Left ventricle myocardium inferior (tissue), 1 donor: ENCODE data around the gene TYW5. TPM values are rescaled to one million over a fixed set of nuclear protein-coding genes. Genes with fewer than 3 reads are reported as not detected.
"Not testable (repeated sequence)": the region's sequence is repeated elsewhere in the genome, so short reads cannot be mapped to it uniquely, and the experiment has no call there.

Source experiments
- DNase-seq: peaks from one replicate; pipeline ENCODE4 v3.0.0-alpha.2; 2020
- H3K27ac ChIP-seq: fragments of 200-600 bp; replicated peaks from 2 replicates; pipeline ENCODE4 v1.8.0; 2021
- H3K27me3 ChIP-seq: fragments of 200-600 bp; 2 replicates; pipeline ENCODE4 v1.8.0; 2021; ENCODE audit warnings: low read depth
- H3K36me3 ChIP-seq: fragments of 200-600 bp; 2 replicates; pipeline ENCODE4 v1.8.0; 2021
- H3K4me1 ChIP-seq: fragments of 200-600 bp; 2 replicates; pipeline ENCODE4 v1.8.0; 2021
- H3K4me3 ChIP-seq: fragments of 200-600 bp; 2 replicates; pipeline ENCODE4 v1.8.0; 2021; ENCODE audit warnings: mild to moderate bottlenecking, moderate library complexity
- H3K9me3 ChIP-seq: fragments of 200-600 bp; replicated peaks from 2 replicates; pipeline ENCODE4 v1.8.0; 2021
- intact Hi-C: fragments of 100-400 bp; cut with micrococcal nuclease; formaldehyde crosslinking; loops from one replicate; pipeline ENCODE4 v1.11.0; 2022
- total RNA-seq: library from RNA; stranded (reverse); fragmentation: NEBNext Ultra II Directional; extraction: Animal tissue kit (Norgen Biotek cat#: 25700); gene quantifications from one replicate; pipeline ENCODE4 v1.2.1, GENCODE V29; 2021
- TF ChIP-seq, protein P1 (sequence below): fragments of 200-600 bp; IDR thresholded peaks from 2 replicates; pipeline ENCODE4 v1.8.0; 2021; ENCODE audit warnings: antibody characterized with exemption, mild to moderate bottlenecking, borderline replicate concordance
- donor health status: DM: no; HTN: yes; CAD: no; lungs with severe emphysema.

TYW5 gene
- total RNA-seq, 1 donor from 2014 or later = 2.9 TPM

DNA sequence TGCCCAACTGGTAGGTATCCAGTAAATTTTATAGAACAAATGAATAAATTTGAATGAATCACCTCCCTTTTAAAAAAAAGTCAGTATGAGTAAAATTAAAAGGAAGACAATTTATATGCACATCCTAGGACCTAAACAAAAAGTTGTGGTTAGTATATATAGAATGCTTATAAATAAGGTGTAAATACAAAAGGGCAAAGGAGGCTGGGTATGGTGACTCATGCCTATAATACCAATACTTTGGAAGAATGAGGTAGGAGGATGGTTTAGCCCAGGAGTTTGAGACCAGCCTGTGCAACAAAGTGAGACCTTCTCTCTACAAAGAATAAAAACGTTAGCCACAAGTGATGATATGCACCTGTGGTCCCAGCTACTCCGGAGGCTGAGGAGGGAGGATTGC lies 31.4 kb downstream of the TYW5 start:
- Histone ChIP-seq H3K36me3 (peaks cover 18% of the 10 kb centered on the region), H3K9me3 (no peaks in the 10 kb centered on the region), H3K4me3 (no peak overlapping the region), H3K27ac (no peak overlapping the region), H3K27me3 (no peaks in the 10 kb centered on the region), H3K4me1 (peaks cover 5% of the 10 kb centered on the region)
- TF ChIP-seq, protein P1, sequence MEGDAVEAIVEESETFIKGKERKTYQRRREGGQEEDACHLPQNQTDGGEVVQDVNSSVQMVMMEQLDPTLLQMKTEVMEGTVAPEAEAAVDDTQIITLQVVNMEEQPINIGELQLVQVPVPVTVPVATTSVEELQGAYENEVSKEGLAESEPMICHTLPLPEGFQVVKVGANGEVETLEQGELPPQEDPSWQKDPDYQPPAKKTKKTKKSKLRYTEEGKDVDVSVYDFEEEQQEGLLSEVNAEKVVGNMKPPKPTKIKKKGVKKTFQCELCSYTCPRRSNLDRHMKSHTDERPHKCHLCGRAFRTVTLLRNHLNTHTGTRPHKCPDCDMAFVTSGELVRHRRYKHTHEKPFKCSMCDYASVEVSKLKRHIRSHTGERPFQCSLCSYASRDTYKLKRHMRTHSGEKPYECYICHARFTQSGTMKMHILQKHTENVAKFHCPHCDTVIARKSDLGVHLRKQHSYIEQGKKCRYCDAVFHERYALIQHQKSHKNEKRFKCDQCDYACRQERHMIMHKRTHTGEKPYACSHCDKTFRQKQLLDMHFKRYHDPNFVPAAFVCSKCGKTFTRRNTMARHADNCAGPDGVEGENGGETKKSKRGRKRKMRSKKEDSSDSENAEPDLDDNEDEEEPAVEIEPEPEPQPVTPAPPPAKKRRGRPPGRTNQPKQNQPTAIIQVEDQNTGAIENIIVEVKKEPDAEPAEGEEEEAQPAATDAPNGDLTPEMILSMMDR = no peak
- DNase-seq = no peak
- intact Hi-C loops = no loop called here

DNA sequence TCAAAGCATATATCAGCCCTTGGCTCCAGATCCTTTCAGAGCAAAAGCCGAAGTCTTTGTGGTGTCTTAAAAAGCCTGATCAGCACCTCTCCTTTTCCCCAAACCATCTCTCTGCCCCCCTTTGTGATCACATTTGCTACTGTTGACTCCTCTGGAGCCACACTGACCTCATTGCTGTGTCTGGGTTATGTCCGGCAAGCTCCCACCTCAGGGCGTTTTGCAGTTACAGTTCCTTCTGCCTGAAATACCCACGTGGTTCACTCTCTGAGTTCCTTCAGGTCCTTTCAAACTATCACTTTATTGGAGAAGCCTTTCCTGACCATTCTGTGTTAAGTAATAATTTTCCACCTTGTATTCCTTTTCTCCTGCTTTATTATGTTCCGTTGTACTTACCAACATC lies 32.4 kb downstream of the TYW5 start:
- TF ChIP-seq, protein P1 = no peak

DNA sequence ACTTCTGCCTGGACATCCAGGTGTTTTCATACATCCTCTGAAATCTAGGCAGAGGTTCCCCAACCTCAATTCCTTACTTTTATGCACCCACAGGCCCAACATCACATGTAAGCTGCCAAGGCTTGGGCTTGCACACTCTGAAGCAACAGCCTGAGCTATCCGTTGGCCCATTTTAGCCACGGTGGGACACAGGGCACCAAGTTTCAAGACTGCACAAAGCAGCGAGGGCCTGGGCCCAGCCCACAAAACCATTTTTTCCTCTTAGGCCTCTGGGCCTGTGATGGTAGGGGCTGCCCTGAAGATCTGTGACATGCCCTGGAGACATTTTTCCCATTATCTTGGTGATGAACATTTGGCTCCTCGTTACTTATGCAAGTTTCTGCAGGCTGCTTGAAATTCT lies 38.3 kb downstream of the TYW5 start:
- Histone ChIP-seq H3K4me3 (no peak overlapping the region), H3K27me3 (no peaks in the 10 kb centered on the region), H3K9me3 (peaks cover 6% of the 10 kb centered on the region), H3K27ac (no peak overlapping the region), H3K36me3 (peaks cover 39% of the 10 kb centered on the region), H3K4me1 (peaks cover 21% of the 10 kb centered on the region)
- no peak for DNase-seq
- intact Hi-C loops = no loop called here
- TF ChIP-seq, protein P1 = no peak

More for the DNA sequence above, 32.4 kb downstream of the TYW5 start:
- peaks cover 28% of the 10 kb centered on the region for H3K36me3 ChIP-seq
- no peaks in the 10 kb centered on the region for H3K9me3 ChIP-seq
- peaks cover 5% of the 10 kb centered on the region for H3K4me1 ChIP-seq
- no peak for DNase-seq
- no peak overlapping the region for H3K27ac ChIP-seq
- intact Hi-C loops = no loop called here
- H3K27me3 ChIP-seq = no peaks in the 10 kb centered on the region
- no peak overlapping the region for H3K4me3 ChIP-seq

DNA sequence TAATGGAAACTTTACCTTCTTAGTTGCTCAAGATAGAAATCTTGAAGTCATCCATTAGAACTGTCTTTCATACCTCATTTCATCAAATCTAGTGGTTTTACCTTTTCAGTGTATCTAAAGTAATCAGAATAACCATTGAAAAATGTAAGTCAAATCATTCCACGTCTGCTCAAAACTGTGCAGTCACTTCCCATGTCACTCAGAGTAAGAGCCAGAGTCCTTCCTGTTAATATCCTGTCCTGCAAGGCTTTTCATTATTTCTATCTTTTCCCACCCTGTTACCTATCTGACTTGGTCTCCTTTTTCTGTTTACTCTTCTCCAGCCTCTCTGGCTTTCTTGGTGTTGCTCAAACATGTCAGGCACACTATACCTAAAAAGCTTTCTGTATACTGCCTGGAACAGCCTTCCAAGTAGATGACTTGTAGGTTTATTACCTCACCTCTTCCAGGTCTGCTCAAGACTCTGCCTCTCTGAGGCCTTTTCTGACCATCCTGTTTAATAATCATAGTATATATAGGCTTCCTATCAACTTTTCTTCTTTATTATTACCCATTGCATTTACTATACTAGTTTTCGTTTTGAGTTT lies 40.8 kb downstream of the TYW5 start:
- TF ChIP-seq, protein P1 = no peak
- peaks cover 6% of the 10 kb centered on the region for H3K9me3 ChIP-seq
- peaks cover 36% of the 10 kb centered on the region for H3K4me1 ChIP-seq
- no peak overlapping the region for H3K4me3 ChIP-seq
- intact Hi-C loops = no loop called here
- no peak for DNase-seq
- H3K27me3 ChIP-seq = no peaks in the 10 kb centered on the region
- peaks cover 35% of the 10 kb centered on the region for H3K36me3 ChIP-seq
- H3K27ac ChIP-seq = no peak overlapping the region

DNA sequence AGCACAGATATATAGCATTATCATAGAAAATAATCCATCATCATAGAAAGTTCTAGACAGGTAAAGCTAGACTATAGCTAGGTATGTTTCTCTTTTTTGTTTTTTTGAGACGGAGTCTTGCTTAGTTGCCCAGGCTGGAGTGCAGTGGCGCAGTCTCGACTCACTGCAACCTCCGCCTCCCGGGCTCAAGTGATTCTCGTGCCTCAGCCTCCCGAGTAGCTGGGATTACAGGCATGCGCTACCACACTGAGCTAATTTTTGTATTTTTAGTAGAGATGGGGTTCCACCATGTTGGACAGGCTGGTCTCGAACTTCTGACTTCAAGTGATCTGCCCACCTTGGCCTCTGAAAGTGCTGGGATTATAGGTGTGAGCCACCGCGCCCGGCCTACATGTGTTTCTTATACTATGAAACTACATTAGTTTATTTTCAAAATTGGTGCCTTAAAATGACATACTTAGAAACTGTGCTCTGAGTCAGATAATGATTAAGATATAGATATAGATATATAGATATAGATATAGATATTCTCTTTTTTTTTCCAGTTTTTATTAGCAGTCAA lies 42.7 kb downstream of the TYW5 start:
- H3K9me3 ChIP-seq, DNase-seq, H3K27ac ChIP-seq, intact Hi-C loops, H3K27me3 ChIP-seq: not testable (repeated sequence)
- peak overlapping the region; percentile 81 for H3K4me3 ChIP-seq
- H3K4me1 ChIP-seq = peaks cover 36% of the 10 kb centered on the region
- H3K36me3 ChIP-seq = peaks cover 19% of the 10 kb centered on the region

DNA sequence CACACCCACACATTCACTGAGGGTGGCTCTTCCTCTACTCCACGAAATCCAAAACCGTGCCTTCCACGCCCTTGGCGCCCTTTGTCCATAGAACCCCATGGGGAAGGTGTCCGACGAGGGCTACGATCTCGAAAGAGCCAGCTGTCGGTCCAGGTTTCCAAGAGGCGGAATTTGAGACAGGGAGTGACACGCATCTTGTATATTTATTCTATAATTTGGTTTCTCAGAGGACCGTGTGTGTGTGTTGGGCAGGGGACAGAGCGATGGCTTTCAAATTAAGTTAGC lies 43.5 kb downstream of the TYW5 start:
- TF ChIP-seq, protein P1 = no peak
- Histone ChIP-seq H3K27ac (peak overlapping the region; percentile 97), H3K36me3 (peaks cover 10% of the 10 kb centered on the region), H3K4me1 (peaks cover 36% of the 10 kb centered on the region), H3K27me3 (no peaks in the 10 kb centered on the region), H3K4me3 (peak overlapping the region; percentile 81), H3K9me3 (peaks cover 2% of the 10 kb centered on the region)
- DNase-seq = no peak
- intact Hi-C loops = no loop called here
